Urinary bladder (tissue), 4 donors: ENCODE data around the gene GPR25. TPM values are rescaled to one million over a fixed set of nuclear protein-coding genes. Genes with fewer than 3 reads are reported as not detected.

ENCODE experiments used
- DNase-seq: peaks from one replicate; pipeline ENCODE4 v3.0.0-alpha.2; 2015; ENCODE audit errors: extremely low spot score
- H3K27ac ChIP-seq: one replicate; pipeline ENCODE4 v1.5.1; 2013; ENCODE audit warnings: low read depth, mild to moderate bottlenecking, moderate library complexity
- H3K36me3 ChIP-seq: one replicate; pipeline ENCODE4 v1.6.1; 2013; ENCODE audit warnings: mild to moderate bottlenecking, moderate library complexity; ENCODE audit not compliant: insufficient read depth
- H3K4me1 ChIP-seq: one replicate; pipeline ENCODE4 v1.6.1; 2013; ENCODE audit warnings: mild to moderate bottlenecking, moderate library complexity; ENCODE audit not compliant: insufficient read depth
- H3K4me3 ChIP-seq: one replicate; pipeline ENCODE4 v1.5.1; 2013; ENCODE audit warnings: low read depth, low read length
- WGBS: extraction: QIAGEN DNeasy Blood & Tissue Kit; methylation state at CpG from one replicate; pipeline ENCODE4 v1.1.7; 2013; 5-methylcytosine and 5-hydroxymethylcytosine counted together
- polyA plus RNA-seq: library from polyadenylated mRNA; stranded (reverse); fragments of 200-250 nt; gene quantifications from one replicate; pipeline ENCODE4 v1.2.3, GENCODE V29; 2013
- total RNA-seq: library from RNA; depleted of rRNA; stranded (reverse); fragments of >200 nt; gene quantifications from one replicate; pipeline ENCODE4 v1.2.3, GENCODE V29; 2014
- donor health status: healthy with polysubstance abuse.
- donor health status: healthy.

Gene GPR25, protein sequence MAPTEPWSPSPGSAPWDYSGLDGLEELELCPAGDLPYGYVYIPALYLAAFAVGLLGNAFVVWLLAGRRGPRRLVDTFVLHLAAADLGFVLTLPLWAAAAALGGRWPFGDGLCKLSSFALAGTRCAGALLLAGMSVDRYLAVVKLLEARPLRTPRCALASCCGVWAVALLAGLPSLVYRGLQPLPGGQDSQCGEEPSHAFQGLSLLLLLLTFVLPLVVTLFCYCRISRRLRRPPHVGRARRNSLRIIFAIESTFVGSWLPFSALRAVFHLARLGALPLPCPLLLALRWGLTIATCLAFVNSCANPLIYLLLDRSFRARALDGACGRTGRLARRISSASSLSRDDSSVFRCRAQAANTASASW
- total RNA-seq, result not detected
- 0.06 TPM for polyA plus RNA-seq

GRCh38 chr1:200872446-200873115, at the start of gene GPR25:
Gene GPR25 (plus strand): TSS chr1:200872981. CDS start chr1:200873038, 57 bp downstream.
- Histone ChIP-seq H3K36me3 (no peaks in the 10 kb centered on the region), H3K4me3 (peak within 1 kb of the TSS; percentile 39), H3K27ac (no peak within 1 kb of the TSS), H3K4me1 (peaks cover 2% of the 10 kb centered on the region)
- WGBS, result 68% methylated on average over 23 of the region's 23 CpGs
- no peak for DNase-seq

GRCh38 chr1:200831091-200831490, 41.7 kb upstream of the GPR25 start:
- DNase-seq, result no peak
- 96% methylated on average over 2 of the region's 2 CpGs for WGBS

GRCh38 chr1:200834383-200834782, 38.4 kb upstream of the GPR25 start:
- no peak for DNase-seq
- WGBS, result 95% methylated on average over 5 of the region's 5 CpGs

More at GRCh38 chr1:200831091-200831490, 41.7 kb upstream of the GPR25 start:
- Histone ChIP-seq H3K36me3 (peaks cover 1% of the 10 kb centered on the region), H3K4me1 (no peaks in the 10 kb centered on the region), H3K27ac (no peak overlapping the region), H3K4me3 (no peak overlapping the region)

DNA sequence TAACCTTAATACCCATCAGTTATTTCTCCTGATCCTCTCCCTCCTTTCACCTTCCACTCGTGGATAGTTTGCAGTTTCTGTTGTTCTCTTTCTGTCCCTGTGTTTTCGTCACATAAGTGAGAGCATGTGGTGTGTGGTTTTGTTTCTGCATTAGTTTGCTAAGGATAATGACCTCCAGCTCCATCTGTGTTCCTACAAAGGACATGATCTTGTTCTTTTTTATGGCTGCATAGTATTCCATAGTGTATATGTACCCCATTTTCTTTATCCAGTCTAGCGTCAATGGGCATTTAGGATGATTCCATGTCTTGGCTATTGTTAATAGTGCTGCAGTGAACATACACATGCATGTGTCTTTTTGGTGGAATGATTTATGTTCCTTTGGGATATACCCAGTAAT, 36.6 kb upstream of the GPR25 start:
- WGBS, result 96% methylated on average over 3 of the region's 3 CpGs
- DNase-seq, result no peak
- H3K36me3 ChIP-seq, result peaks cover 1% of the 10 kb centered on the region
- H3K27ac ChIP-seq, result no peak overlapping the region
- no peaks in the 10 kb centered on the region for H3K4me1 ChIP-seq
- H3K4me3 ChIP-seq, result no peak overlapping the region

More at GRCh38 chr1:200834383-200834782, 38.4 kb upstream of the GPR25 start:
- Histone ChIP-seq H3K4me3 (no peak overlapping the region), H3K27ac (no peak overlapping the region), H3K4me1 (no peaks in the 10 kb centered on the region), H3K36me3 (peaks cover 1% of the 10 kb centered on the region)

GRCh38 chr1:200837931-200838571, 34.7 kb upstream of the GPR25 start:
- H3K4me1 ChIP-seq, result no peaks in the 10 kb centered on the region
- WGBS, result 29% methylated on average over 2 of the region's 2 CpGs
- H3K4me3 ChIP-seq, result no peak overlapping the region
- no peak overlapping the region for H3K27ac ChIP-seq
- peak; percentile 7 for DNase-seq
- peaks cover 2% of the 10 kb centered on the region for H3K36me3 ChIP-seq

DNA sequence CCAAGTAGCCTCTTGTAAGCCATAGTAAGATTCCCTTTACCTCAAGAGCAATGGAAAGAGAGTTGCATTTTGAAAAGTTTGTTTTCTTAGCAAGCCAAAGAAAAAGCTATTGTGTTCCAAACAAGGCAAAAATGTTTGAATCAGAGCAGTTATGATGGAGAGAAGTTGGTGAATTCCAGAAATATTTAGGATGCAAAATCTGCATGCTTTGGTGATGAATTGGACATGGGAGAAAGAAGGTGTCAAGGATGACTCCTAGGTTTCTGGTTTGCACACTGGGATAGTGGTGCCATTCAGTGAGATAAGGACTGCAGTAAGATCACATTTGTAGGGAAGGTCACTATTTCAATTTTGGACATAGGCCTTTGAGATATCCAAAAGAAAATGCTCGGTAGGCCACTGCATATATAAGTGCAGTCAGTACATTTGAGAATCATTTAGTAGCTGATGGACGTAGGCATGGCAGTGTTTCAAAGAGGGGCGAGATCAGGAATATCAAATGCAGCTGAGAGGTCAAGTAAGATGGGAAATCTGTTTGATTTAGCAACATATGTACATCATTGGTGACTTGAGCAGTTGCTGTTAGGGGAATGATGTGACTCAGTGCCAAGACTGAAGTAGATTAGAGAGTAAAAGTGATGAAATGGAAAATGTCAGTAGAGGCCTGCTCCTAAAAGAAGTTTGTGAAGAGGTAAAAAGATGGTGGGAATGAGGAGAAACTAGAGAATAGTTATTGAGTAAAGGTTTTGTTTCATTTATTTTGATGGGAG, 33.9 kb upstream of the GPR25 start:
- WGBS, result 86% methylated on average over 3 of the region's 3 CpGs
- Histone ChIP-seq H3K36me3 (peaks cover 3% of the 10 kb centered on the region), H3K27ac (no peak overlapping the region), H3K4me1 (no peaks in the 10 kb centered on the region), H3K4me3 (no peak overlapping the region)
- no peak for DNase-seq

DNA sequence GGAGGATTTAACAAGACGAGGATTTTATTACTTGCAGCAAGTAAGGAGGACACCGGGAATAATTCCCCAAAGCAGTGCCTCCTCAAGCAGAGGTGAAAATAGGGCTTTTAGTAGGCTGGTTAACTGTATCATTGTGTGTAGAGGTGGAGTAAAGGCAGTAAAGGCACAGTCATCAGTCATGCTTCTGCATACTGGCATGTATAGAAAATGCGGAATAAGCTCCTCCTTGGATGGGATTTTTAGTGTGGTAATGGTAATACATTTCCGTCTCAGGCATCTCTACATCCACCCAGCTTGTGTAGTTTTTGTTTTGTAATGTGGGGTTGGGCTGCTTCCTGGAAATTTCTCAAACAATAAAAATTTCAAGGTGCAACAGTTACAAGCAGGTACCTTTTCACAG, 27.4 kb upstream of the GPR25 start:
- DNase-seq, result no peak
- H3K27ac ChIP-seq, result no peak overlapping the region
- H3K4me1 ChIP-seq, result no peaks in the 10 kb centered on the region
- H3K4me3 ChIP-seq, result no peak overlapping the region
- WGBS, result 92% methylated on average over 4 of the region's 4 CpGs
- H3K36me3 ChIP-seq, result peaks cover 3% of the 10 kb centered on the region

DNA sequence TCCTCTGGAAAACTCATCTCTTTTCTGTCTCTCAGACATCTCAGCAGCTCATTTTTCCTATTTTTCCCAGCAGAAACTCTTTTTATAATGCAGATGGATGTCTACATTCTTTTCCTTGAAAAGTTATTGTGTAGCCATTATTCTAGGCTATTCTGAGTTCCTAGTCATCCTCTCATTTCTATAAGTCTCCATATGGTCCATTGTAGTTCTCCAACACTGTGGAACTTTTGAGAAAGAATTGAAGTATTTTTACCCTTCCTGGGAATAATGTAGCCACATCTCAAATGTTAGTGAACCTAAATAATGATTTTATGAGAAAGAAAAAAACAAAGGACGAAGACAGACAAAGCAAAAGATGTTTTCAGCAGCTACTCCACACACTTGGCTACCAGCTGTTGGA, 26.4 kb upstream of the GPR25 start:
- H3K4me1 ChIP-seq, result no peaks in the 10 kb centered on the region
- no peak overlapping the region for H3K27ac ChIP-seq
- peaks cover 5% of the 10 kb centered on the region for H3K36me3 ChIP-seq
- DNase-seq, result no peak
- no peak overlapping the region for H3K4me3 ChIP-seq
- WGBS, result 89% methylated on average over 1 of the region's 1 CpG

DNA sequence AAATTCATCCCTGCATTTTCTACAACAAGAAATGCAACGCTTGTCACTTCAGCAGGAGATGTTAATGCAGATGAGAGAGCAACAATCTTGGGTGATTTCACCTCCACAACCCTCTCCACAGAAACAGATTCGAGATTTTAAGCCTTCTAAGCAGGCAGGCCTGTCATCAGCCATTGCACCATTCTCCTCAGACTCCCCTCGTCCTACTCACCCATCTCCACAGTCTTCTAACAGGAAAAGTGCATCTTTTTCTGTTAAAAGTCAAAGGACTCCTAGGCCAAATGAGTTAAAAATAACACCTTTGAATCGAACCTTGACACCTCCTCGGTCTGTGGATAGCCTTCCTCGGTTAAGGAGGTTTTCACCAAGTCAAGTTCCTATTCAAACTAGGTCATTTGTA, 23.4 kb upstream of the GPR25 start:
- 93% methylated on average over 6 of the region's 6 CpGs for WGBS
- Histone ChIP-seq H3K4me1 (no peaks in the 10 kb centered on the region), H3K27ac (no peak overlapping the region), H3K36me3 (peaks cover 4% of the 10 kb centered on the region), H3K4me3 (no peak overlapping the region)
- DNase-seq, result no peak

DNA sequence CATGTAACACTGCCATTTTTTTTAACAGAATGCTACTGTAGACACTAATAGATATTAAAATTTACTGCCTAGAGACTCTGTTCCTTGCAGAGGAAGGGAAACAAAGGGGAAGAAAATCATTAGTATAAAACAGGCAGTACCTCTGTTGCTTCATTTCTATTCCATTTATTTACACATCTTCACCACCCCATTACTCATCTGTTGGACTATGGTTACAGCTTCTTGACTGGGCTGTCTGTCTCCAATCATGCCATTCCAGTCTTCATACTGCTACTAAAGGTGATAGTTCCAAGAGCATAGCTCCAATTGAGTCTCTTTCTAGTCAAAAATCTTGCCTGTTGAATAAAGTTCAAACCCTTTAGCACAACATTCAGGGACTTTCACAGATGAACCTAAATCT, 22.2 kb upstream of the GPR25 start:
- H3K27ac ChIP-seq, result no peak overlapping the region
- peaks cover 4% of the 10 kb centered on the region for H3K36me3 ChIP-seq
- no peaks in the 10 kb centered on the region for H3K4me1 ChIP-seq
- no peak for DNase-seq
- H3K4me3 ChIP-seq, result no peak overlapping the region

- DNase-seq, result peak; percentile 43
- 47% methylated on average over 2 of the region's 2 CpGs for WGBS
- Histone ChIP-seq H3K4me3 (no peak overlapping the region), H3K27ac (no peak overlapping the region), H3K4me1 (no peaks in the 10 kb centered on the region), H3K36me3 (peaks cover 1% of the 10 kb centered on the region)
Observed at GRCh38 chr1:200856716-200857357, 15.9 kb upstream of the GPR25 start.

- no peak overlapping the region for H3K4me3 ChIP-seq
- 87% methylated on average over 1 of the region's 1 CpG for WGBS
- no peak overlapping the region for H3K27ac ChIP-seq
- H3K36me3 ChIP-seq, result peaks cover 1% of the 10 kb centered on the region
- DNase-seq, result no peak
- H3K4me1 ChIP-seq, result no peaks in the 10 kb centered on the region
Observed at GRCh38 chr1:200857804-200858203, 15.0 kb upstream of the GPR25 start.
